HUES64 (cell line): Measurements from ENCODE around the gene FLOT1. TPM values are rescaled to one million over a fixed set of nuclear protein-coding genes. Genes with fewer than 3 reads are reported as not detected.
A peak's percentile ranks its signal among the peaks of the same experiment; 100 is the strongest.

Source experiments
- H3K27ac ChIP-seq: 2 replicates; pipeline ENCODE4 v1.7.0; 2013; ENCODE audit warnings: low read depth, low read length, inconsistent platforms
- H3K27me3 ChIP-seq: 2 replicates; pipeline ENCODE4 v1.6.1; 2013; ENCODE audit warnings: mild to moderate bottlenecking, low read length; ENCODE audit not compliant: insufficient read depth
- H3K36me3 ChIP-seq: 2 replicates; pipeline ENCODE4 v1.6.1; 2013; ENCODE audit warnings: mild to moderate bottlenecking, low read length; ENCODE audit not compliant: insufficient read depth
- H3K4me1 ChIP-seq: 2 replicates; pipeline ENCODE4 v1.6.1; 2013; ENCODE audit warnings: mild to moderate bottlenecking, low read length, moderate library complexity; ENCODE audit not compliant: insufficient read depth
- H3K4me3 ChIP-seq: 2 replicates; pipeline ENCODE4 v1.5.1; 2013; ENCODE audit warnings: mild to moderate bottlenecking, low read length, moderate library complexity
- H3K9ac ChIP-seq: 2 replicates; pipeline ENCODE4 v1.6.1; 2013; ENCODE audit warnings: mild to moderate bottlenecking, low read depth, low read length
- H3K9me3 ChIP-seq: 2 replicates; pipeline ENCODE4 v1.6.1; 2013; ENCODE audit warnings: low read depth, low read length; ENCODE audit not compliant: insufficient read depth
- WGBS: fragments of 150-250, 120-280 bp; methylation state at CpG from one replicate; pipeline ENCODE4 v1.1.7; 2013; ENCODE audit warnings: missing lambda C conversion rate; 5-methylcytosine and 5-hydroxymethylcytosine counted together
- polyA plus RNA-seq, 2 experiments: library from polyadenylated mRNA; stranded (reverse); fragments of 50-300 nt; gene quantifications; one replicate each; pipeline ENCODE4 v1.2.3, GENCODE V29; 2013

FLOT1 gene, protein sequence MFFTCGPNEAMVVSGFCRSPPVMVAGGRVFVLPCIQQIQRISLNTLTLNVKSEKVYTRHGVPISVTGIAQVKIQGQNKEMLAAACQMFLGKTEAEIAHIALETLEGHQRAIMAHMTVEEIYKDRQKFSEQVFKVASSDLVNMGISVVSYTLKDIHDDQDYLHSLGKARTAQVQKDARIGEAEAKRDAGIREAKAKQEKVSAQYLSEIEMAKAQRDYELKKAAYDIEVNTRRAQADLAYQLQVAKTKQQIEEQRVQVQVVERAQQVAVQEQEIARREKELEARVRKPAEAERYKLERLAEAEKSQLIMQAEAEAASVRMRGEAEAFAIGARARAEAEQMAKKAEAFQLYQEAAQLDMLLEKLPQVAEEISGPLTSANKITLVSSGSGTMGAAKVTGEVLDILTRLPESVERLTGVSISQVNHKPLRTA
- 81.5 TPM for polyA plus RNA-seq (2013, experiment 1 of 2)
- 90.9 TPM for polyA plus RNA-seq (2013, experiment 2 of 2)

- no peaks in the 10 kb centered on the region for H3K9me3 ChIP-seq
- WGBS = under 1% methylated on average over 66 of the region's 66 CpGs
- H3K27ac ChIP-seq = peak within 1 kb of the TSS; percentile 76
- H3K9ac ChIP-seq = peak within 1 kb of the TSS; percentile 74
- peaks cover 12% of the 10 kb centered on the region for H3K4me1 ChIP-seq
- H3K36me3 ChIP-seq = peaks cover 37% of the 10 kb centered on the region
- peak within 1 kb of the TSS; percentile 70 for H3K4me3 ChIP-seq
- H3K27me3 ChIP-seq = peaks cover 4% of the 10 kb centered on the region; the same call in 1 of the 2 replicates
Observed at GRCh38 chr6:30742316-30743098, at the start of gene FLOT1. FLOT1 (minus strand) TSS chr6:30742687; CDS start chr6:30742189, 498 bp downstream.

DNA sequence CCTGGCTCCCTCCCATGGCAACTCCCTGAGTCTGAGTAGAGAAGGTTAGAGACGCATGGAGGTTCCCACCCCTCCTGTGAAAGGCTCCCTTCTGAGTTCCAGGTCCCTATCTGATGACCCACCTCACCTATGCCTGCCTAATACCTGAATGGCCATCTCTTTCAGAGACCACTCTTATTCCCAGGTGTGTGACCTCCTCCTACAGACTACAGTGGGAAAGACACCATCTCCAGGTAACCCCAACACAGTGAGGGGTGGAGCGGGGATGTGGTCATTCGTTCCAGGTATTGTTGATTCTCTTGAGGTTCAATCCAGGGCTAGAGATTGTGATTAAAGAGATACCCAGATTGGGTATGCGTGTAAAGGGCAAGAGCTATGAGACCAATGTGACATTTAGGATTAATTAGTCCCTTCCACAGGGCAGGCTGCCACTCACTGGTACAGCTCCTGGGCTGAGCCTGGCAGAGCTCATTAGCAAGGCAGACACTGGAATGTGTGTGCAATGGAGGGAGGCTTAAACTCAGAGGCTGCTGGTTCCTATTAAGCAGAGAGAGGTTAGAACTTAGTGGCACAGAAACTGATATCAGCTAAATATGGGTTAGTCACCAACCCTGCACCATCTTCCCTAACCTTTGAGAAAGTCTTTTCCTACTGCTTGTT lies 48.4 kb upstream of the FLOT1 start:
- Histone ChIP-seq H3K9ac (no peak overlapping the region), H3K9me3 (no peaks in the 10 kb centered on the region), H3K4me1 (no peaks in the 10 kb centered on the region), H3K27me3 (peaks cover 42% of the 10 kb centered on the region), H3K4me3 (no peak overlapping the region), H3K27ac (no peak overlapping the region), H3K36me3 (no peaks in the 10 kb centered on the region)
- 70% methylated on average over 4 of the region's 4 CpGs for WGBS

GRCh38 chr6:30789606-30790005 lies 47.1 kb upstream of the FLOT1 start:
- Histone ChIP-seq H3K9ac (no peak overlapping the region), H3K4me1 (no peaks in the 10 kb centered on the region), H3K4me3 (no peak overlapping the region), H3K9me3 (no peaks in the 10 kb centered on the region), H3K27me3 (peaks cover 42% of the 10 kb centered on the region), H3K27ac (no peak overlapping the region), H3K36me3 (no peaks in the 10 kb centered on the region)
- WGBS = 100% methylated on average over 1 of the region's 1 CpG

DNA sequence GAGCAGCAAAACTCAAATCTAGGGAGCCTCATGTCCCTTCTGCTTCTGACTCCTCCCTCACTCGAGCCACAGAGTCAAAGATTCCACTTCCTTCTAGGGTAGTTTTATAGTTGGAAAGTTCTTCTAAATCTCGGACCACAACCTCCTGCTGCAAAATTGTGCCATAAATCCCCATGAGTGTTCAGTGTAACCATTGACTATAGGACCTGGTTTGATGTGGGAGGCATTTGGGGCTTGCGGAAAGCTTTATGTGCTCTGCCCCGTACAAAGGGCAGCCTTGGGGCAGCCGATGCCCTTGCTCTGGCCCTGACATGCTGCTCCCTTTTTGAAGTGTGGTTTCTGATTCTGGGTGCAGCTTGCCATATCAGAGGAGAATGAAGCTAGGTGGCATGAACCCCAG lies 45.5 kb upstream of the FLOT1 start:
- Histone ChIP-seq H3K4me3 (no peak overlapping the region), H3K4me1 (no peaks in the 10 kb centered on the region), H3K27me3 (peaks cover 42% of the 10 kb centered on the region), H3K27ac (no peak overlapping the region), H3K9ac (no peak overlapping the region), H3K36me3 (no peaks in the 10 kb centered on the region), H3K9me3 (no peaks in the 10 kb centered on the region)
- whole genome bisulfite sequencing = 96% methylated on average over 4 of the region's 5 CpGs

GRCh38 chr6:30782425-30783014 lies 40.0 kb upstream of the FLOT1 start:
- no peak overlapping the region for H3K9ac ChIP-seq
- H3K27me3 ChIP-seq = no peaks in the 10 kb centered on the region
- H3K4me1 ChIP-seq = peaks cover 7% of the 10 kb centered on the region; the same call in 1 of the 2 replicates
- H3K36me3 ChIP-seq = no peaks in the 10 kb centered on the region
- H3K27ac ChIP-seq = no peak overlapping the region
- H3K9me3 ChIP-seq = no peaks in the 10 kb centered on the region; the same call in 1 of the 2 replicates
- H3K4me3 ChIP-seq = no peak overlapping the region

- Histone ChIP-seq H3K4me1 (peaks cover 7% of the 10 kb centered on the region; the same call in 1 of the 2 replicates), H3K4me3 (no peak overlapping the region), H3K27me3 (no peaks in the 10 kb centered on the region), H3K36me3 (no peaks in the 10 kb centered on the region), H3K9ac (no peak overlapping the region), H3K27ac (no peak overlapping the region), H3K9me3 (no peaks in the 10 kb centered on the region; the same call in 1 of the 2 replicates)
- WGBS = 91% methylated on average over 13 of the region's 13 CpGs
Observed at GRCh38 chr6:30781743-30782424, 39.4 kb upstream of the FLOT1 start.

DNA sequence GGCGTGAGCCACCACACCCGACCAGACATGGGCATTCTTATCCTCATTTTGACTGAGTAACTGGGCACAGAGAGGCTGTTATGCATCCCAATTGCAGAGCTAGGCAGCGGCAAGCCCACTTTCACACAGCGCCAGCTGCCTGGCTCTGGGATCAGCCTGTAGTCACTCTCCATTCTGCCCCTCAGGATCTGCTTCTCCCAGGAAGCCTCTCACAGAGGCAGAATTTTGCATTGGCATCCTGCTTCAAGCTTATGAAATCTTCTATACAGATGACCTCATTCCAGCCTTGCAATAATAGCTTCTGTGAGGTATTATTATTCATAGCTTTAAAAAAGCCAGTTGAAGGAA lies 38.9 kb upstream of the FLOT1 start:
- Histone ChIP-seq H3K27me3 (no peaks in the 10 kb centered on the region), H3K36me3 (no peaks in the 10 kb centered on the region), H3K4me3 (no peak overlapping the region), H3K27ac (no peak overlapping the region), H3K9ac (no peak overlapping the region), H3K9me3 (no peaks in the 10 kb centered on the region; the same call in 1 of the 2 replicates), H3K4me1 (peaks cover 7% of the 10 kb centered on the region; the same call in 1 of the 2 replicates)
- WGBS = 96% methylated on average over 4 of the region's 4 CpGs

DNA sequence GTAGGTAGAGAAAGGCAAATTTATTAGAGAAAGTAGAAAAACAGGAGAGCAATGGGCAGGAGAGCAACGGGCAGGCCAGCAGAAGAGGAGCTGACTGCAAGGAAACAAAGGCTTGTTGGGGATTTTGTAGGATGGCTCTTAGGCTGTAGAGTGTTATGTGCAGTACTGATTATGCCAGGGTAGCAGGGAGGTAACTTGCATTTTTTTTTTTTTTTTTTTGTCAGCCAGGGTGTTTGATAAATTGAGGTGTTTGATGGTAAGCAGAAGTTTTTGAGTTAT lies 38.1 kb upstream of the FLOT1 start:
- 91% methylated on average over 1 of the region's 1 CpG for WGBS
- H3K9me3 ChIP-seq = no peaks in the 10 kb centered on the region; the same call in 1 of the 2 replicates
- H3K4me1 ChIP-seq = peaks cover 7% of the 10 kb centered on the region; the same call in 1 of the 2 replicates
- H3K36me3 ChIP-seq = no peaks in the 10 kb centered on the region
- no peak overlapping the region for H3K27ac ChIP-seq
- no peak overlapping the region for H3K4me3 ChIP-seq
- no peak overlapping the region for H3K9ac ChIP-seq
- no peaks in the 10 kb centered on the region for H3K27me3 ChIP-seq

GRCh38 chr6:30779850-30780641 lies 37.6 kb upstream of the FLOT1 start:
- no peaks in the 10 kb centered on the region; the same call in 1 of the 2 replicates for H3K9me3 ChIP-seq
- H3K4me1 ChIP-seq = peaks cover 7% of the 10 kb centered on the region; the same call in 1 of the 2 replicates
- no peaks in the 10 kb centered on the region for H3K36me3 ChIP-seq
- 92% methylated on average over 10 of the region's 10 CpGs for WGBS
- no peak overlapping the region for H3K27ac ChIP-seq
- no peak overlapping the region for H3K9ac ChIP-seq
- H3K27me3 ChIP-seq = no peaks in the 10 kb centered on the region
- no peak overlapping the region for H3K4me3 ChIP-seq
